Measurements from ENCODE around the gene RAB11A. TPM values are rescaled to one million over a fixed set of nuclear protein-coding genes. Genes with fewer than 3 reads are reported as not detected.

RAB11A gene
- polyA plus RNA-seq, 1 of the 3 experiments (the other 2 are of a cell fraction): 352 TPM

- H3K4me3 ChIP-seq (ENCODE audit: low read depth in 2 of 2, low read length in 1 of 2): no peak overlapping the region
- H3K9me2 ChIP-seq: no peaks in the 10 kb centered on the region
- POLR2A ChIA-PET: no interaction called here
- CTCF ChIA-PET: no interaction called here
- H3K36me3 ChIP-seq (replicated peaks in 1 of 2; ENCODE audit: control insufficient read depth in 1 of 2, insufficient read depth in 2 of 2, low read length in 1 of 2): peaks cover 57 to 69% of the 10 kb centered on the region in 2 experiments
- DNase-seq: no peak
- peaks cover 84% of the 10 kb centered on the region for H3K79me2 ChIP-seq (ENCODE audit: insufficient read depth)
- no peak overlapping the region for H3K9ac ChIP-seq
- 93% methylated on average over 3 of the region's 3 CpGs for WGBS (ENCODE audit: low lambda C conversion rate)
- no peaks in the 10 kb centered on the region for H3K27me3 ChIP-seq (ENCODE audit: insufficient read depth)
- H3K27ac ChIP-seq (ENCODE audit: low read depth in 2 of 2, low read length in 1 of 2): no peak overlapping the region
- H3K9me3 ChIP-seq: no peaks in the 10 kb centered on the region
- H3K4me2 ChIP-seq: no peak overlapping the region
- H3K4me1 ChIP-seq (ENCODE audit: control insufficient read depth in 1 of 2, insufficient read depth in 2 of 2, low read depth in 1 of 2, low read length in 1 of 2): no peaks in the 10 kb centered on the region
- peaks cover 42% of the 10 kb centered on the region for H4K20me1 ChIP-seq (ENCODE audit: insufficient read depth)
- no peak overlapping the region for H2AFZ ChIP-seq (ENCODE audit: low read depth)
- peaks cover 2% of the 10 kb centered on the region for H3F3A ChIP-seq (replicated peaks; ENCODE audit: insufficient read depth)
- no peak for TF ChIP-seq TCF12 (IDR thresholded peaks at IDR 0.05)
Observed at GRCh38 chr15:65877749-65878148, 8.5 kb downstream of the RAB11A start.

- H3K4me3 ChIP-seq (ENCODE audit: low read depth in 2 of 2, low read length in 1 of 2): no peak overlapping the region
- H3F3A ChIP-seq (replicated peaks; ENCODE audit: insufficient read depth): no peaks in the 10 kb centered on the region
- H3K9me2 ChIP-seq: no peaks in the 10 kb centered on the region
- no peaks in the 10 kb centered on the region for H3K4me1 ChIP-seq (ENCODE audit: control insufficient read depth in 1 of 2, insufficient read depth in 2 of 2, low read depth in 1 of 2, low read length in 1 of 2)
- no peak for DNase-seq
- ChIA-PET CTCF (interaction anchor here (0.7 to 1.6 kb wide), 5 partner anchors 14 to 603 kb away, joined by 3 to 4 read pairs (median 3); no protein-coding TSS in a partner anchor), POLR2A (interaction anchor here (1.3 kb wide), 1 partner anchor 12 kb away, joined by 7 read pairs; the partner anchor contains the start of gene RAB11A)
- no peak overlapping the region for H3K9ac ChIP-seq
- H4K20me1 ChIP-seq (ENCODE audit: insufficient read depth): peaks cover 13% of the 10 kb centered on the region; the same call in 1 of the 2 replicates
- 98% methylated on average over 3 of the region's 3 CpGs for WGBS (ENCODE audit: low lambda C conversion rate)
- H3K27me3 ChIP-seq (ENCODE audit: insufficient read depth): no peaks in the 10 kb centered on the region
- H3K36me3 ChIP-seq (replicated peaks in 1 of 2; ENCODE audit: control insufficient read depth in 1 of 2, insufficient read depth in 2 of 2, low read length in 1 of 2): peaks cover 82 to 84% of the 10 kb centered on the region in 2 experiments
- TF ChIP-seq RFX5 (IDR thresholded peaks at IDR 0.05; ENCODE audit: low read length): no peak
- TF ChIP-seq EZH2phosphoT487 (IDR thresholded peaks at IDR 0.05; ENCODE audit: borderline replicate concordance, low read depth): no peak
- TF ChIP-seq GATA2 (CRISPR knock-in tag; IDR thresholded peaks at IDR 0.05): no peak
- TF ChIP-seq TCF12 (IDR thresholded peaks at IDR 0.05): no peak
- TF ChIP-seq JUND (IDR thresholded peaks at IDR 0.05): no peak
- H3K9me3 ChIP-seq: no peaks in the 10 kb centered on the region
- no peak overlapping the region for H3K4me2 ChIP-seq
- H3K79me2 ChIP-seq (ENCODE audit: insufficient read depth): peaks cover 72% of the 10 kb centered on the region
- no peak overlapping the region for H2AFZ ChIP-seq (ENCODE audit: low read depth)
- H3K27ac ChIP-seq (ENCODE audit: low read depth in 2 of 2, low read length in 1 of 2): no peak overlapping the region
Observed at GRCh38 chr15:65881766-65882434, 12.6 kb downstream of the RAB11A start.

- CTCF ChIA-PET: interaction anchor here (0.6 to 1.3 kb wide), 2 partner anchors 10 to 177 kb away, joined by 3 read pairs; no protein-coding TSS in a partner anchor
- peaks cover 83 to 84% of the 10 kb centered on the region in 2 experiments for H3K36me3 ChIP-seq (replicated peaks in 1 of 2; ENCODE audit: control insufficient read depth in 1 of 2, insufficient read depth in 2 of 2, low read length in 1 of 2)
Observed at GRCh38 chr15:65883571-65883970, 14.3 kb downstream of the RAB11A start.

More at GRCh38 chr15:65883571-65883970, 14.3 kb downstream of the RAB11A start:
- peaks cover 3% of the 10 kb centered on the region; the same call in 1 of the 2 replicates for H4K20me1 ChIP-seq (ENCODE audit: insufficient read depth)
- H3K79me2 ChIP-seq (ENCODE audit: insufficient read depth): peaks cover 55% of the 10 kb centered on the region
- no peak overlapping the region for H3K9ac ChIP-seq
- no peaks in the 10 kb centered on the region for H3K27me3 ChIP-seq (ENCODE audit: insufficient read depth)
- no peaks in the 10 kb centered on the region for H3K9me2 ChIP-seq
- POLR2A ChIA-PET: no interaction called here
- H3F3A ChIP-seq (replicated peaks; ENCODE audit: insufficient read depth): no peaks in the 10 kb centered on the region
- 97% methylated on average over 6 of the region's 6 CpGs for WGBS (ENCODE audit: low lambda C conversion rate)
- H3K4me1 ChIP-seq (ENCODE audit: control insufficient read depth in 1 of 2, insufficient read depth in 2 of 2, low read depth in 1 of 2, low read length in 1 of 2): no peaks in the 10 kb centered on the region
- H3K4me3 ChIP-seq (ENCODE audit: low read depth in 2 of 2, low read length in 1 of 2): no peak overlapping the region
- no peak overlapping the region for H3K4me2 ChIP-seq
- no peak overlapping the region for H2AFZ ChIP-seq (ENCODE audit: low read depth)
- H3K9me3 ChIP-seq: no peaks in the 10 kb centered on the region
- no peak for TF ChIP-seq IRF3 (IDR thresholded peaks at IDR 0.05; ENCODE audit: low read depth, low read length)
- TF ChIP-seq NRF1 (IDR thresholded peaks at IDR 0.05; ENCODE audit: low read depth, low read length): no peak
- no peak for TF ChIP-seq SIN3A (IDR thresholded peaks at IDR 0.05; ENCODE audit: borderline replicate concordance, low read depth, low read length)
- TF ChIP-seq TAF1 (IDR thresholded peaks at IDR 0.05; ENCODE audit: borderline replicate concordance, low read depth, low read length): no peak
- TF ChIP-seq YY1 (IDR thresholded peaks at IDR 0.05; ENCODE audit: low read depth): no peak
- TF ChIP-seq SMC3 (IDR thresholded peaks at IDR 0.05; ENCODE audit: low read depth, low read length): no peak
- H3K27ac ChIP-seq (ENCODE audit: low read depth in 2 of 2, low read length in 1 of 2): no peak overlapping the region
- no peak for DNase-seq
